H9 (cell line): ENCODE results near the gene MYO5C. TPM values are rescaled to one million over a fixed set of nuclear protein-coding genes. Genes with fewer than 3 reads are reported as not detected.
A peak's percentile ranks its signal among the peaks of the same experiment; 100 is the strongest.

ENCODE experiments used
- DNase-seq: peaks from one replicate; pipeline ENCODE4 v3.0.0-alpha.2; 2017
- H2AFZ ChIP-seq: one replicate; pipeline ENCODE4 v1.6.1; 2013; ENCODE audit warnings: mild to moderate bottlenecking, low read length, control low read depth, moderate library complexity
- H2AK5ac ChIP-seq: 2 replicates; pipeline ENCODE4 v1.6.1; 2013; ENCODE audit warnings: low read length, control low read depth, mixed read lengths; ENCODE audit not compliant: insufficient read length
- H2BK120ac ChIP-seq: one replicate; pipeline ENCODE4 v1.6.1; 2013; ENCODE audit warnings: low read depth, mild to moderate bottlenecking, low read length, control low read depth, inconsistent platforms; ENCODE audit not compliant: poor library complexity, severe bottlenecking
- H2BK12ac ChIP-seq: 2 replicates; pipeline ENCODE4 v1.6.1; 2013; ENCODE audit warnings: low read length, control low read depth, mixed read lengths, low read depth; ENCODE audit not compliant: insufficient read length
- H2BK15ac ChIP-seq: 2 replicates; pipeline ENCODE4 v1.6.1; 2013; ENCODE audit warnings: low read depth, low read length, control low read depth
- H2BK20ac ChIP-seq: one replicate; pipeline ENCODE4 v1.6.1; 2013; ENCODE audit warnings: low read depth, mild to moderate bottlenecking, low read length, control low read depth, inconsistent platforms; ENCODE audit not compliant: poor library complexity, severe bottlenecking
- H2BK5ac ChIP-seq: 2 replicates; pipeline ENCODE4 v1.6.1; 2013; ENCODE audit warnings: low read length, control low read depth, mixed read lengths; ENCODE audit not compliant: insufficient read length
- H3K14ac ChIP-seq: 2 replicates; pipeline ENCODE4 v1.6.1; 2013; ENCODE audit warnings: low read length, control low read depth; ENCODE audit not compliant: insufficient read depth
- H3K18ac ChIP-seq: 2 replicates; pipeline ENCODE4 v1.6.1; 2013; ENCODE audit warnings: low read depth, mild to moderate bottlenecking, mixed read lengths, low read length, control low read depth; ENCODE audit not compliant: insufficient read length
- H3K23ac ChIP-seq: 2 replicates; pipeline ENCODE4 v1.6.1; 2013; ENCODE audit warnings: low read length, control low read depth, mixed read lengths, low read depth; ENCODE audit not compliant: insufficient read length
- H3K23me2 ChIP-seq: 2 replicates; pipeline ENCODE4 v1.6.1; 2013; ENCODE audit warnings: low read depth, mild to moderate bottlenecking, mixed read lengths, low read length, control low read depth; ENCODE audit not compliant: insufficient read length, poor library complexity, severe bottlenecking
- H3K27ac ChIP-seq: 2 replicates; pipeline ENCODE4 v1.5.1; 2013; ENCODE audit warnings: low read length, control low read depth, mixed read lengths, low read depth; ENCODE audit not compliant: insufficient read length
- H3K27me3 ChIP-seq: 2 replicates; pipeline ENCODE4 v1.6.1; 2013; ENCODE audit warnings: low read length, control low read depth, inconsistent platforms; ENCODE audit not compliant: insufficient read depth
- H3K4ac ChIP-seq: 2 replicates; pipeline ENCODE4 v1.6.1; 2013; ENCODE audit warnings: low read depth, mild to moderate bottlenecking, control low read depth, inconsistent platforms, low read length, moderate library complexity
- H3K4me1 ChIP-seq: 2 replicates; pipeline ENCODE4 v1.6.1; 2013; ENCODE audit warnings: low read length, control low read depth, inconsistent platforms; ENCODE audit not compliant: insufficient read depth
- H3K4me2 ChIP-seq: 2 replicates; pipeline ENCODE4 v1.6.1; 2013; ENCODE audit warnings: low read length, control low read depth, mixed read lengths; ENCODE audit not compliant: insufficient read length, insufficient read depth
- H3K56ac ChIP-seq: 2 replicates; pipeline ENCODE4 v1.6.1; 2013; ENCODE audit warnings: low read depth, mild to moderate bottlenecking, mixed read lengths, low read length, control low read depth; ENCODE audit not compliant: insufficient read length
- H3K79me1 ChIP-seq: 2 replicates; pipeline ENCODE4 v1.6.1; 2013; ENCODE audit warnings: low read depth, mild to moderate bottlenecking, moderate library complexity, low read length, control low read depth, inconsistent platforms; ENCODE audit not compliant: insufficient read depth, poor library complexity, severe bottlenecking
- H3K79me2 ChIP-seq: 2 replicates; pipeline ENCODE4 v1.6.1; 2013; ENCODE audit warnings: low read length, control low read depth, inconsistent platforms; ENCODE audit not compliant: insufficient read depth
- H3K9ac ChIP-seq: 2 replicates; pipeline ENCODE4 v1.6.1; 2013; ENCODE audit warnings: low read length, control low read depth, mixed read lengths; ENCODE audit not compliant: insufficient read length; ENCODE audit errors: extremely low read depth
- H3K9me3 ChIP-seq: one replicate; pipeline ENCODE4 v1.6.1; 2013; ENCODE audit warnings: low read depth, low read length, inconsistent platforms; ENCODE audit not compliant: control insufficient read depth
- H3T11ph ChIP-seq: one replicate; pipeline ENCODE4 v1.6.1; 2013; ENCODE audit warnings: mild to moderate bottlenecking, low read length, control low read depth, inconsistent platforms
- H4K20me1 ChIP-seq: one replicate; pipeline ENCODE4 v1.6.1; 2013; ENCODE audit not compliant: control insufficient read depth, insufficient read length, insufficient read depth
- H4K5ac ChIP-seq: 2 replicates; pipeline ENCODE4 v1.6.1; 2013; ENCODE audit warnings: low read depth, mild to moderate bottlenecking, mixed read lengths, low read length, control low read depth; ENCODE audit not compliant: insufficient read length
- H4K8ac ChIP-seq: replicated peaks from 2 replicates; pipeline ENCODE4 v1.6.1; 2013; ENCODE audit warnings: low read length, control low read depth, mixed read lengths, low read depth; ENCODE audit not compliant: insufficient read length
- H4K91ac ChIP-seq: 2 replicates; pipeline ENCODE4 v1.6.1; 2013; ENCODE audit warnings: low read depth, mild to moderate bottlenecking, moderate library complexity, mixed read lengths, low read length, control low read depth; ENCODE audit not compliant: insufficient read length
- H3K27ac Mint-ChIP-seq, 3 experiments: 2 replicates in 2 of 3; 3 replicates in 1 of 3; pipeline ENCODE4 v1.8.0; 2020 to 2021; ENCODE audit warnings: mixed read lengths in 3 of 3, mild to moderate bottlenecking in 1 of 3, moderate library complexity in 1 of 3
- H3K27me3 Mint-ChIP-seq: 2 replicates; pipeline ENCODE4 v1.8.0; 2021; ENCODE audit warnings: low read depth, mild to moderate bottlenecking, moderate library complexity, mixed read lengths
- H3K36me3 Mint-ChIP-seq, 3 experiments: 2 replicates in 2 of 3; 3 replicates in 1 of 3; pipeline ENCODE4 v1.8.0; 2020 to 2021; ENCODE audit warnings: low read depth in 3 of 3, mixed read lengths in 3 of 3; ENCODE audit not compliant: insufficient read depth in 1 of 3
- H3K4me1 Mint-ChIP-seq, 2 experiments: 2 replicates each; pipeline ENCODE4 v1.8.0; 2020; ENCODE audit warnings: mixed read lengths in 2 of 2
- H3K4me3 Mint-ChIP-seq, 2 experiments: 2 replicates in 1 of 2; 3 replicates in 1 of 2; pipeline ENCODE4 v1.8.0; 2020 to 2021; ENCODE audit warnings: mild to moderate bottlenecking in 2 of 2, mixed read lengths in 2 of 2, moderate library complexity in 1 of 2
- H3K9me3 Mint-ChIP-seq, 2 experiments: 2 replicates in 1 of 2; 3 replicates in 1 of 2; pipeline ENCODE4 v1.8.0; 2020; ENCODE audit warnings: mild to moderate bottlenecking in 2 of 2, mixed read lengths in 2 of 2, moderate library complexity in 1 of 2
- CTCF ChIP-seq: fragments of 200-600 bp; sonication (generic); conservative IDR thresholded peaks from 3 replicates; pipeline ENCODE4 v1.8.0; 2021; ENCODE audit warnings: antibody characterized with exemption, mild to moderate bottlenecking
- WGBS: extraction: QIAGEN DNeasy Blood & Tissue Kit; methylation state at CpG from one replicate; pipeline ENCODE4 v1.1.7; 2013; ENCODE audit warnings: missing lambda C conversion rate, low lambda C conversion rate, mixed read lengths; ENCODE audit not compliant: insufficient read length; ENCODE audit errors: extremely low coverage; 5-methylcytosine and 5-hydroxymethylcytosine counted together
- total RNA-seq: library from RNA; stranded (reverse); gene quantifications from 2 replicates; pipeline ENCODE4 v1.2.1, GENCODE V29; 2021

MYO5C gene
- total RNA-seq, 1 experiment from 2014 or later = 22.2 TPM

- no peak overlapping the region for H2BK15ac ChIP-seq
- no peak overlapping the region for H2AK5ac ChIP-seq
- no peak overlapping the region for H3K18ac ChIP-seq
- no peak overlapping the region for H2BK5ac ChIP-seq
- H3K14ac ChIP-seq = no peak overlapping the region
- no peak overlapping the region for H2BK120ac ChIP-seq
- no peaks in the 10 kb centered on the region for H3K79me2 ChIP-seq
- H2BK20ac ChIP-seq = no peak overlapping the region
- Mint-ChIP-seq H3K27ac (peak overlapping the region in 2 of 3 experiments; percentile 8 to 10; a peak in 1 of 7 replicates), H3K27me3 (no peaks in the 10 kb centered on the region; the same call in 1 of the 2 replicates), H3K4me3 (no peak overlapping the region), H3K36me3 (peaks cover 5 to 25% (median 19%) of the 10 kb centered on the region in 3 experiments; a peak in 6 of 7 replicates), H3K4me1 (no peaks in the 10 kb centered on the region), H3K9me3 (no peaks in the 10 kb centered on the region)
- H2BK12ac ChIP-seq = no peak overlapping the region
- H4K20me1 ChIP-seq = no peaks in the 10 kb centered on the region
- H3K4ac ChIP-seq = no peak overlapping the region
- H3K23me2 ChIP-seq = no peaks in the 10 kb centered on the region
- WGBS = no CpG with 5 or more reads among the region's 2 CpGs
- H3K27me3 ChIP-seq = no peaks in the 10 kb centered on the region
- no peak overlapping the region for H3T11ph ChIP-seq
- H4K8ac ChIP-seq = no peak overlapping the region
- H3K56ac ChIP-seq = no peak overlapping the region
- H3K9ac ChIP-seq = no peak overlapping the region
- H3K4me2 ChIP-seq = no peak overlapping the region
- no peaks in the 10 kb centered on the region for H3K79me1 ChIP-seq
- TF ChIP-seq CTCF = no peak
- H4K91ac ChIP-seq = no peak overlapping the region
- no peak overlapping the region for H3K27ac ChIP-seq
- H2AFZ ChIP-seq = no peak overlapping the region
- no peaks in the 10 kb centered on the region for H3K4me1 ChIP-seq
- no peaks in the 10 kb centered on the region for H3K9me3 ChIP-seq
- H3K23ac ChIP-seq = no peak overlapping the region
- DNase-seq = no peak
- H4K5ac ChIP-seq = no peak overlapping the region
Observed at GRCh38 chr15:52317688-52318087, 22.1 kb upstream of the MYO5C start.
